HG02763 (cell line): ENCODE data around the gene CELSR1.

ENCODE experiments used
- ATAC-seq: cut with Tn5 transposase; IDR thresholded peaks from one replicate; pipeline ENCODE4 v1.9.1; 2021; ENCODE audit warnings: mild to moderate bottlenecking, moderate library complexity; ENCODE audit not compliant: unreplicated experiment

The CELSR1 gene

DNA sequence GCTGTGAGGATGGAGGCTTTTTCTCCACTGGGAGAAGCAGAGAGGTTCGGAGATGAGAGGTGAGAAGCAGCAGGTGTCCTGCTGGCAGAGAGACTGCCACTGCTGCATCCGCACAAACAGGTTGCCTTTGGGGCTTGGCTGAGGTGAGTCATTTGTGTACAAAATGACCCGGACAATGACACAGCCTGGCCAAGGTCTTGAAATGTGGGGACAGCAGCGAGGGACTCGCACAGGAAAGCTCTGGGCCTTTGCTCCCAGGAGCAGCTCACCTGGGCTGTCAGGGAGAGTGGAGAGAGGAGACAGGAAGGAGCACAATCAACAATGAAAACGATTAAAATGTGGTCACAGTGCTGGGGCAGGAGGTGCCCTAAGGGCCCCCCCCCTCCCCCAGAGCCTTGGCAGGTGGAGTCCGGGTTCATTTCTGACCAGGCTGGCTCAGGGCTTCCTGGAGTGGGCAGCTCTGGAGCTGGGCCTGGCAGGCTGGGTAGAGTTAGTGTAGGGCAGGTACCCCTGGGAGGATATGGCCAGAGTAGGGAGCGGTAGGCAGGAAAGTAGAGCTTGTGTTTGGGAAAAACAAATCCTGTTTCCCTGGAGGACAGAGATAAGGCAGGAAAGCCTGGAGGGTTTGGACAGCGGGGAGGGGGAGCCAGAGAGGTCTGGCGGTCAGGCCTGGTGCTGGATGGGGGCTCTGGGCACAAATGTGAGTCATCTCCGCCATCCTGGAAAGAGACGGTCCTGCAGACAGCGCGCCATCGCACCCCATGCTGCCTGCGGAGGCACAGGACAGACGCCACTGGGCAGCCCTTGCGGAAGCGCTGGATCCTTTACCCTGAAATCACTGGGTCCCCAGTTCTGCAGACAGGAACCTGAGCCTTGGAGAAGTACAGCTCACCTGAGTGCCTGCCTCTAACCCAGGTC is 37.8 kb upstream of the CELSR1 start:
- ATAC-seq, result no peak

GRCh38 chr22:46574438-46574992 is 37.1 kb upstream of the CELSR1 start:
- ATAC-seq, result no peak

DNA sequence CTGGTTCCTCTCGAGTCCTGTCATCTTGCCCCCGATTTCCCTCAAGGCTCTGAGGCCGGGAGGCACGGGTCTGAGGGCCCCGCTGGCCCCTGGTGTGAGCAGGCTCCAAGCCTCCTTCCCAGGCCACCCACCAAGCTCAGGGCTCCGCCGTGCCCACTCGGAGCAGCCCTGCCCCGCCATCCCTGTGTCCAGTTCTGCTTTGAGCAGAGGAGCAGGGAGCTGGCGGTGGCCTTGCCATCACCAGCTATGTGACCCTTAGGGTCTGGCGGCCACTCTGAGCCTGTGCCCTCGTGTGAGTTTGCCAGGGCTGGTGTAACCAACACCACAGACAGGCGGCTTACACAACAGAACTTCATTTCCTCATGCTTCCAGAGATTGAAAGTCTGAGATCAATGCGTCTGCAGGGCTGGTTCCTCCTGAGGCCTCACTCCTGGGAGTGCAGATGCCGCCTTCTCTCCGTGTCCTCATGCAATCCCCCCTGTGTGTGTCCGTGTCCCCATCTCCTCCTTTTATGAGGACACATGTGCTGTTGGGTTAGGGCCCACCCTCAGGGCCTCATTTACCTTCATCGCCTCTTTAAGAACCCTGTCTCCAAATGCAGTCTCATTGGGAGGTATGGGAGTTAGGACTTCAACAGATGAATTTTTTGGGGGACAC is 36.5 kb upstream of the CELSR1 start:
- no peak for ATAC-seq

DNA sequence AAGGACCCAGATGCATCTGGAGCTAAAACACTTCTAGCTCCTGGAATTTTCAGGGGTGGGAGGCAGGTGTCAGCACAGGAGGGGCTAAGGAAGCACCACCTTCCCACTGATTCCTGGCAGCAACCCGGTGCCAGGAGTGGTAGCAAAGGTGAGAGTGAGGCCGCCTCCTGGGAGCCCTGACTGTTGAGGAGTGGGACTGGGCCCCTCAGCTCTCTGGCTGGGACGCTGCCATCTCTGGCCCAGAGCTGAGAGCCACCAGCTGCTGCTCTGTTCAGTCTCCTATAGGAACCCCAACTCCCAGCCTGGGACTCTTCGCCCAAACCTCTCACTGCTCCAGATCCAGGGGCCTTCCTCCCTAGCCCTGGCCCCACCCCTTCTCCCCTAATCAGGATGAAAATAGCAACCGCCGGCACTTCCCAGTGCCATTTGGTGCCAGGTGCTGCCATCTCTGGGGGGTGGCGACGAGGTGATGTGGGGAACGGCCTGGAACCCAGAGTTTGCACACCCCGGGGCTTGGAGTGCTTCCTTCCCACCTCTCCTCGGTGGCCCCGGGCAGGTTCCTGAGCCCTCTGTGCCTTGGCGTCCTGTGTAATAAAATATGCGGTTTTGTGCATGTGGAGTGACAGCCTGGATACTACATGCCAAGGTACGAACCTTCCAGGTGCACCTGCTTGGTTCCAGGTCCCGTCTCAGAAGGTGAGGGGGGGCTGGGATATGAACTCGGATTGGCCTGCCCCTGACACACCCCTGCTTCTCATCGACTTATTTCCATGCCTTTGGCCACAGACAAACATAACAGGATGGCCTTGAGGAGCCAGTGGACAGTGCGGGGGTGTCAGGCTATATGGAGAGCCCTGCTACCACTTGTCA is 35.7 kb upstream of the CELSR1 start:
- no peak for ATAC-seq

DNA sequence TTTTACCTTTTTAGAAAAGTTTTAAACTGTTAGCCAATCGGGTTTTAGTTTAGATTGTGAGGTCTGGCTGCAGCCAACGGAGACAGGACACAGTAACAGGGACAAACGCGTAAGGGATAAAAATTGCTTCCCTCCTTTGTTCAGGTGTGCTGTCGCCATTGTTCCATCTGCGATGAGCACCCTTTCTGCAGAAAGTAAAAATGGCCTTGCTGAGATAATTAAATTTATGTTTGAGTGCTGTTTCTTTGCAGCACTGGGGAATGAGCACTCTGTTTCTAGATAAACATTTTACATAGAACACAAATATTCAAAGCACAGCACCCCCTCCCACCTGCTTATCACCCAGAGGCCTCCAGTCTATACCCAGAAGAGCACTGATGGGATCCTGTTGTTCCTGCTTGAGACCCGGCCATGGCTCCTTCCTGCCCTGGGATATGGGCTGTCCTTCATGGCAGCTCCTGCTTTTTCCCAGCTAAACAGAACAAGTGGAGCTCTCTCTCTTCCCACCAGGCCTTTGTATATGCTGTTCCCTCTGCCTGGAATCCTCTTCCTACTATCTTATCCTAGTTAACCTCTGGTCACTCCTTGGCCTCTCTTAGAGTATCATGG is 34.3 kb upstream of the CELSR1 start:
- no peak for ATAC-seq

GRCh38 chr22:46569848-46570695 is 32.7 kb upstream of the CELSR1 start:
- ATAC-seq, result no peak

DNA sequence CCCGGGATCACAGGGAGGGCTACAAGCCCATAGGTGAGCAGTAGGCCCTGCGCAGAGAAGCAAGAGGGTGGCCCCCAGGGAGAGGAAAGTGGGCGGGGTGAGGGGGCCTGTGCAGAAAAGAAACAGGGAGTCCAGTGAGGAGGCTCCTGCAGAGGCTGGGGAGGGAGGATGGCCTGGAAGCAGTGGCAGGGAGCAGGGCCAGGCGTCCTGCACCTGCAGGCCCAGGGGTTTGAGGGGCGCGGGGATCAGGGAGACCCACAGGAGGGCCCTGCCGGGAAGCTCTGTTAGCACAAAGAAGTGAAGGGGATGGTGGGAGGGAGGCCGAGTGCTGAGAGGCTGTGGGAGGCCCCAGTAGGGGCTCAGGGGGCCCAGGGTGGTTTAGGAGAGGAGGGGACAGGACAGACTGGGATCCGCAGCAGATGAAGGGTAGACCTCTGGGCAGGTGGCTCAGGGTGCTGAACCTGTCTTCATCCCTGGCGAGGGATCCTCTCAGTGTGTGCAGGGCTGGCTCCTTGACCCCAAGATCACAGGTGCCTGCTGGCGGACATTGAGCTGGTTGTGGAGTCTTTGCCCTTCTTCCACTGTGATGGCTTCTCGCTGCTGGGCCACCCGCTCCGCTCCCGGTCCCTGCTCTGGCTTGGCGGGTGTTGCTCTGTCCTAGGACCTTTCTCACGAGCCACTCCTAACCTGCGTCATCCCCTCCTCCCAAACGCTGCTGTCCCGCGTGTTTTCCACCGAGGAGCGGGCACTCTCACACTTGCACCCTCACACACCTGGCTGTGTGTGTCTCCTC is 31.8 kb upstream of the CELSR1 start:
- no peak for ATAC-seq

GRCh38 chr22:46568102-46568809 is 30.8 kb upstream of the CELSR1 start:
- no peak for ATAC-seq

DNA sequence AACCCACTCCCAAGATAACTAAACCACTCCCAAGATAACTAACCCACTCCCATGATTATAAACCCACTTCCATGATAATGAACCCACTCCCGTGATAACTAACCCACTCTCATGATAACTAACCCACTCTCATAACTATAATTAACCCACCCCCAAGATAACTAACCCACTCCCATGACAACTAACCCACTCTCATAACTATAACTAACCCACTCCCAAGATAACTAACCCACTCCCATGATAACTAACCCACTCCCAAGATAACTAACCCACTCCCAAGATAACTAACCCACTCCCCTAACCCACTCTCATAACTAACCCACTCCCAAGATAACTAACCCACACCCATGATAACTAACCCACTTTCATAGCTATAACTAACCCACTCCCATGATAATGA is 30.1 kb upstream of the CELSR1 start:
- no peak for ATAC-seq

GRCh38 chr22:46564084-46564714 is 26.8 kb upstream of the CELSR1 start:
- ATAC-seq, result no peak

DNA sequence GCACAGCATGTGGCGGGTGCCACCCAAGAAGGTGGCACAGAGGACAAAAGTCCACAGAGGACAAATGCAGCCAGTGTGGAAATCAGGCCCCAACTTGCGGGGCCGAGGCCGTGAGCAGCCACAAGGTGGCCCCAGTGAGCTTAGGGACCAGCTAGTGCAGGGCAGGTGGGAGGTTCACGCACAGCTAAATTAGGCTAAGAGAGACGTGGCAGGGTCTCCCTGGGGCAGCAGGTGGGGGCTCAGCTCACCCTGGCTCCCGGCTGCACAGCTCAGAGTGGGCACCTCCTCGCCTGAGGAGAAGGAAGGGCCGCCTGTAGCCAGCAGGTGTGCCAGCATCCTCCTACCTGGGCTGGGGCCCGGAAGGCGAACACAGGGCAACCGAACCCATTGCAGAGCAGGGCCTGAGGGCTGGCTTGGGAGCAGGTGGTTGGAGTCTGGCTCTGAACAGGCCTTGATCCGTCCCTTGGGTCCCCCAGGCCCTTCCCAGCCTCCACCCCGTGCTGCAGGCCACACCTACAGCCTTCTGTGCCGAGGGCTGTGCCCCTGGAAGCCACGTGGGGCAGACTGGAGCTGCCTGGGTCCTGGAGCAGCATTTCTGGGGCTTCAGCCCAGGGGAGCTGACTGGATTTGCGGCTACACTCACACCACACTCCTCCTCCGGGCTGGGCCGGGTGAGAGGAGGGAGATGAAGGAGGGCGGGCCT is 26.1 kb upstream of the CELSR1 start:
- no peak for ATAC-seq

- no peak for ATAC-seq
These were observed 24.1 kb upstream of the CELSR1 start for GRCh38 chr22:46561435-46561905.

DNA sequence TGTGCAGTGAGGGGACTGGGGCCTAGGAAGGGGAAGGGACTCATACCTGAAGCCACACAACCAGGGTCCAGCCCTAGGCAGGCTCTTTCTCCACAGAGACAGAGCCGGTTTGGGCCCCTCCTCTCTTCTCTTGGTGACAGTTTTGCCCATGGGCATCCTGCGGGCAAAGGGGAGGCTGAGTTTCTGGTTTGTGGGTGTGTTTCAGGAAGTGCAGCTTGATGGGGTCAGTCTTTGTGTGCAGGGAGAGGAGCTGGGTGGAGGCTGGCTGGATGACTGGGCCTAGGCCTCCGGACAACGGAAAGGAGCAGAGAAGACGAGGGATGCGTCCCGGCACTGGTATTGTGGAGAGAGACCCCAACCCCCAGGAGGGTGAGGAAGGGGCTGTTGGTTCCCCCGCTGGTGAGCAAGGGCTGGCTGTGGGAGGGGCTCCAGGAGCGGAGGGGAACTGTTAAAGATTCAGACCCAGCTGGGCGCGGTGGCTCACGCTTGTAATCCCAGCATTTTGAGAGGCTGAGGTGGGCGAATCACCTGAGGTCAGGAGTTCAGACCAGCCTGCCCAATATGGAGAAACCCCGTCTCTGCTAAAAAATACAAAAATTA is 23.4 kb upstream of the CELSR1 start:
- no peak for ATAC-seq

GRCh38 chr22:46557736-46558480 is 20.5 kb upstream of the CELSR1 start:
- ATAC-seq, result no peak

- no peak for ATAC-seq
These were observed 19.4 kb upstream of the CELSR1 start for GRCh38 chr22:46556775-46557174.

GRCh38 chr22:46553189-46553588 is 15.8 kb upstream of the CELSR1 start:
- ATAC-seq, result no peak
